ENCODE results near the gene NFAM1.

Gene NFAM1

DNA sequence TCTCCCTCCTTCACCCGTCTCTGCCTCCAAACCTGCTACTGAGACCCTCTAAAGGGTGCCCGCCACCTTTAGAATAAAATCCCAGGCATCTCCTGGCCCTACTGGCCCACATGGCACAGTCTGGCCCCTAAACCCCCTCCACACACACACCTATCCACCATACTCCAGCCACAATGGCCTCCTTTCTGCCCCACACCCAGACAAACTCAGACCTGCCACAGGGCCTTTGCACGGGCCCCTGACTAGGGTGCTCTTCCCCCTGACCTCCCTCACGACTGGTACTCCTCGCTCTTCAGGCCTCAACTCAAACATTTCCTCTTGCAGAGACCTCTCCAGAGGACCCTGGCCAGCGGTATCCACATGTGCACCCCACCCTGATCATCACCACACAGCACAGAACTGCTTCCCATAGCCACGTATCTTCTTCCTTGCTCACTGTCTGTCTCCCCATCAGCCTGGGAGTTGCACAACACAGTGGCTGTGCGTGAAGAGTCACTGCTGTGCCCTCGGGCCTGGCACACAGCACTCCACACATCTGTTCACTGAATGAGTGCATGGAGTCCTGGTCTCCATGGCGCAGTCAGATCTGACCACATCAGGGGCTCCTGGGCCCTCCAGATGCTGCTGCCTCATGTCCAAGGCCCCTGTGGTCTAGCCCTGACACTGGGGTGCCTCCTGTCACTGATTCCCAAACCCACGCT, 95.5 kb downstream of the NFAM1 start:
- TF ChIP-seq, protein P1, sequence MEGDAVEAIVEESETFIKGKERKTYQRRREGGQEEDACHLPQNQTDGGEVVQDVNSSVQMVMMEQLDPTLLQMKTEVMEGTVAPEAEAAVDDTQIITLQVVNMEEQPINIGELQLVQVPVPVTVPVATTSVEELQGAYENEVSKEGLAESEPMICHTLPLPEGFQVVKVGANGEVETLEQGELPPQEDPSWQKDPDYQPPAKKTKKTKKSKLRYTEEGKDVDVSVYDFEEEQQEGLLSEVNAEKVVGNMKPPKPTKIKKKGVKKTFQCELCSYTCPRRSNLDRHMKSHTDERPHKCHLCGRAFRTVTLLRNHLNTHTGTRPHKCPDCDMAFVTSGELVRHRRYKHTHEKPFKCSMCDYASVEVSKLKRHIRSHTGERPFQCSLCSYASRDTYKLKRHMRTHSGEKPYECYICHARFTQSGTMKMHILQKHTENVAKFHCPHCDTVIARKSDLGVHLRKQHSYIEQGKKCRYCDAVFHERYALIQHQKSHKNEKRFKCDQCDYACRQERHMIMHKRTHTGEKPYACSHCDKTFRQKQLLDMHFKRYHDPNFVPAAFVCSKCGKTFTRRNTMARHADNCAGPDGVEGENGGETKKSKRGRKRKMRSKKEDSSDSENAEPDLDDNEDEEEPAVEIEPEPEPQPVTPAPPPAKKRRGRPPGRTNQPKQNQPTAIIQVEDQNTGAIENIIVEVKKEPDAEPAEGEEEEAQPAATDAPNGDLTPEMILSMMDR (conservative IDR thresholded peaks at IDR 0.05; ENCODE audit: low read depth, low read length) = no peak
- DNase-seq (ENCODE audit: low read depth) = no peak
- no peak overlapping the region for H3K4me3 ChIP-seq (ENCODE audit: low read depth, low read length)

DNA sequence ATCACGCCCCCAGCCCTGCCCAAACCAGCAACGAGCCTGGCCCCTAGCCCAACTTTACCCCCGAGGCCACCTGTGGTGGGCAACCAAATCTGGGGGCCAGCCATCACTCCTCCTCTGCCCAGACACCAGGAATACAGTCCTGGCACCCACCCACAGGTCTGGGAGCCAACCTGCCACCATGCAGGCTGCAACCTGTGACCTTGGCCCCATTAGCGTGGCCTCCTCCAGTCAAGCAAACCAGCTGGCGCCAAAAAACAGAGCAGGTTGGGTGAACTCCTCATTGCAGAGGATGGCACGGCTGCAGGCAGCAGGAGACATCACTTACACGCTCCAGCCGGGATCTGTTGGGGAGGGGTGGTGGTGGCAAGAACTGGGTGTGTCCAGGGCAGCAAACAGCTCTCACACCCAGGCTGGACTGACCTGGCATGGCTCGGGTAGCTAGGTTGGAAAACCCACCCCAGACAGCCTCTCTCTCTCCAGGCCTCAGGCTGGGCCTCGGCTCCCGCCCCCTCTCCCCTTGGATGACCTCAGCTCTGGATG, 96.3 kb downstream of the NFAM1 start:
- no peak overlapping the region for H3K4me3 ChIP-seq (ENCODE audit: low read depth, low read length)
- TF ChIP-seq, protein P1 (conservative IDR thresholded peaks at IDR 0.05; ENCODE audit: low read depth, low read length) = no peak
- DNase-seq (ENCODE audit: low read depth) = no peak

DNA sequence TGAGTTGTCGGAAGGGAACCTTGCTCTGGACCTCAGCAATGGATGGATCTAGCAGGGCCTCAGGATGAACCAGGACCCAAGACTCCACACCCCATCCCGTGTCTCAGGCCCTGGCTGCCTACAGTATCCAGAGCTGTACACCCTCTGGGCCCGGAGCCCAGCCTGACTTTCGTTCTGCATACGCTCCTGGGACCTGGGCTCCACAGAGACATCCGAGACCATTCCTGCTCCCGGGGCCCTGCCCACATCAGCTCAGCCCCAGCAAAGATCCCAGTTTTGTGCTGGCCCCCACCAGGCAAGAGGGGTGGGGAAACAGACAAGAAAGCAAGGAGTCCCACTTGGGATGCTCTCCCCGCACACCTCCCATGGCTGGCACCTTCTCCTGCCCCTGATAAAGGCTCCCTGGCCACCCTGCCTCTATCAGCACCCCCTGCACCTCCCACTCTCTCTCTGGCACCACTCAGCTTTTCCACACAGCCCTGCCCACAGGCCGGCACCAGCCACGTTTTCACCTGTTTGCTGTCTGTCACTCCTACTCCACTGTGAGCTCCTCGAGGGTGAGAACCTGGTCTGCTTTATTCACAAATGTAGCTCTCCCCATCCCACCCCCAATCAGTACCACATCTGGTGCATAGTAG, 97.2 kb downstream of the NFAM1 start:
- no peak for DNase-seq (ENCODE audit: low read depth)
- no peak overlapping the region for H3K4me3 ChIP-seq (ENCODE audit: low read depth, low read length)
- TF ChIP-seq, protein P1 (conservative IDR thresholded peaks at IDR 0.05; ENCODE audit: low read depth, low read length) = no peak

DNA sequence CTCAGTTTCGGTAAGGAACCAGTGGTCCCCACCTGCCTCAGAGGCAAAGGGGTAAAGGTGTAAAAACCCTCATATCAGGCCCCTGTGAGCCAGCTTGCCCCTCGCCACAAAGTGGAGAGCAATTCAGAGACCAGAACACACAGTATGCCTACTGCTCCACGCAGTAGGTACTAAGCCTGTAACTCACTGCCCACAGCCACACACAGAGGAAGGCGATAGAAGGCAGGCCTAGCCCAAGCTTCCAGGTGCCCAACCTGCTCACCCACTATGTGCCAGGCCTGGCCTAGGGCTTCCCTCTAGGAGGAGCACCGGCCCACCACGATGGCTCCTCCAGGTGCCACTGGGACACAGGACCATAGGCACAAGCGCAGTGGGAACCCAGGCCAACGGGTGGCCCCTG, 98.7 kb downstream of the NFAM1 start:
- no peak overlapping the region for H3K4me3 ChIP-seq (ENCODE audit: low read depth, low read length)
- TF ChIP-seq, protein P1 (conservative IDR thresholded peaks at IDR 0.05; ENCODE audit: low read depth, low read length) = no peak
- DNase-seq (ENCODE audit: low read depth) = no peak

DNA sequence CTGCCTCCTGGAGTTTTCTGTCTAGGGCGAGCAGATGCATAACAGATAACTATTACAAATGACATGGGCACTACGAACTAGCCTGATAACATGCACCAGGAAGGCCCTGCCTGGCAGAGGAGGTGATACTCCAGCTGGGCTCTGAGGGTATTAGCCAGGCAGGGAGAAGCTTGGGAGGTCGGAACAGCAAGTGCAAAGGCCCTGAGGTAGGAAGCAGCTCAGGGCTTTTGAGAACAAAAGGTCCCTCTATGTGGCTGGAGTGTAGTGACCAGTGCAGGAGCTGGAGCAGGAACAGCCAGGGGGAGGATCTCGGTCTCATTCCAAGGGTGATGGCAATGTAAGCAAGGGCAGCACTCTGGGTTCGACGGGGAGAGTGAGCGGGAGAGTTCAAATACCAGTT, 100.1 kb downstream of the NFAM1 start:
- TF ChIP-seq, protein P1 (conservative IDR thresholded peaks at IDR 0.05; ENCODE audit: low read depth, low read length) = no peak
- DNase-seq (ENCODE audit: low read depth) = no peak
- H3K4me3 ChIP-seq (ENCODE audit: low read depth, low read length) = no peak overlapping the region

DNA sequence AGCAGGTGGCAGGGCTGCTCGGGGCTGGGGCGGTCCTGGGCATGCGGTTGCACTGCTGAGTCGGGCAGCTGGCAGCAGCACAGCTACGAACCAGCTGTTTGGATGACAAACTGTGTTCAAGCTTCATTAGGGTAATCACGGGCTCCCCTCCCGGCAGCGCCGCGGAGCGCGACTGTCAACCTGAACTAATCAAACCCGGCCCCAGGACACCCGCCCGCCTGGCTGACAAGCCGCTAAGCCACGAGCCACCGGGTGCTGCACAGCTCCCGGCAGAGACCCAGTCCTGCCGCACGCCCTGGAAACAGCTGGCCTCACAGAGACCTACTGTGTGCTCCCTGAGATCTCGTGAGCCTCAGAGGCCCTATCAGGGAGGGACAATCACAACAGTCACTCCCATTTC, 101.2 kb downstream of the NFAM1 start:
- TF ChIP-seq, protein P1 (conservative IDR thresholded peaks at IDR 0.05; ENCODE audit: low read depth, low read length) = no peak
- DNase-seq (ENCODE audit: low read depth) = no peak
- no peak overlapping the region for H3K4me3 ChIP-seq (ENCODE audit: low read depth, low read length)
